ENCODE data around the gene ANO1.

DNA sequence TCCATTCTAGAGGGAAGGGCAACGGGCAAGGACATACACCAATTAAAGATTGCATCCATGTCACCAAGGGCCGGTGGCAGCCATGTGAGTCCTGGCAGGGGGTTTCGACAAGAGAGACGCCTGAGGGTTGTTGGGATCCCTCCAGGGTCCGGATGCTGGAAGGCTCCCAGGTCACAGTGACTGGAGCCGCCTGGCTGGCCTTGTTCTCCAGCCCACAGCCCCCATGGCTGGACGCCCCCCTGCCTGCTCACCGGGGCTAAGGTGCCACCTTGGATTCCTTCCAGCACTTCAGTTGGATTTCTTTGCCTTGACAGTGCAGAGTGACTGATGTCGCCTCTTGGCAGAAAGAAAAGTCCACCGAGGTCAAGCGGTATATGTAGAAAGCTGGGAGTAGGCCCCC is 42.6 kb downstream of the ANO1 start:
- TF ChIP-seq POLR2A (IDR thresholded peaks at IDR 0.05): no peak
- TF ChIP-seq, protein P1, sequence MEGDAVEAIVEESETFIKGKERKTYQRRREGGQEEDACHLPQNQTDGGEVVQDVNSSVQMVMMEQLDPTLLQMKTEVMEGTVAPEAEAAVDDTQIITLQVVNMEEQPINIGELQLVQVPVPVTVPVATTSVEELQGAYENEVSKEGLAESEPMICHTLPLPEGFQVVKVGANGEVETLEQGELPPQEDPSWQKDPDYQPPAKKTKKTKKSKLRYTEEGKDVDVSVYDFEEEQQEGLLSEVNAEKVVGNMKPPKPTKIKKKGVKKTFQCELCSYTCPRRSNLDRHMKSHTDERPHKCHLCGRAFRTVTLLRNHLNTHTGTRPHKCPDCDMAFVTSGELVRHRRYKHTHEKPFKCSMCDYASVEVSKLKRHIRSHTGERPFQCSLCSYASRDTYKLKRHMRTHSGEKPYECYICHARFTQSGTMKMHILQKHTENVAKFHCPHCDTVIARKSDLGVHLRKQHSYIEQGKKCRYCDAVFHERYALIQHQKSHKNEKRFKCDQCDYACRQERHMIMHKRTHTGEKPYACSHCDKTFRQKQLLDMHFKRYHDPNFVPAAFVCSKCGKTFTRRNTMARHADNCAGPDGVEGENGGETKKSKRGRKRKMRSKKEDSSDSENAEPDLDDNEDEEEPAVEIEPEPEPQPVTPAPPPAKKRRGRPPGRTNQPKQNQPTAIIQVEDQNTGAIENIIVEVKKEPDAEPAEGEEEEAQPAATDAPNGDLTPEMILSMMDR (IDR thresholded peaks at IDR 0.05 in 4 of 5, conservative IDR thresholded peaks at IDR 0.05 in 1 of 5): no peak
